Fibroblast of the aortic adventitia (primary cell): ENCODE data around the gene F8. TPM values are rescaled to one million over a fixed set of nuclear protein-coding genes. Genes with fewer than 3 reads are reported as not detected.

Experiments
- DNase-seq: peaks from one replicate; pipeline ENCODE4 v3.0.0-alpha.2; 2010; ENCODE audit warnings: low read depth
- H3K4me3 ChIP-seq: 2 replicates; pipeline ENCODE4 v1.5.1; 2011; ENCODE audit warnings: low read depth, mild to moderate bottlenecking, control low read depth, low read length, moderate library complexity
- total RNA-seq: library from RNA; depleted of rRNA; stranded (reverse); fragments of >200 nt; gene quantifications from 2 replicates; pipeline ENCODE4 v1.2.3, GENCODE V29; 2012; ENCODE audit warnings: low replicate concordance
- TF ChIP-seq, protein P1 (sequence below): IDR thresholded peaks from 2 replicates; pipeline ENCODE4 v1.5.1; 2011; ENCODE audit warnings: mild to moderate bottlenecking, low read length, control low read depth, inconsistent platforms; ENCODE audit not compliant: insufficient read depth

F8 gene
- total RNA-seq, 1 donor, result 7.8 TPM

DNA sequence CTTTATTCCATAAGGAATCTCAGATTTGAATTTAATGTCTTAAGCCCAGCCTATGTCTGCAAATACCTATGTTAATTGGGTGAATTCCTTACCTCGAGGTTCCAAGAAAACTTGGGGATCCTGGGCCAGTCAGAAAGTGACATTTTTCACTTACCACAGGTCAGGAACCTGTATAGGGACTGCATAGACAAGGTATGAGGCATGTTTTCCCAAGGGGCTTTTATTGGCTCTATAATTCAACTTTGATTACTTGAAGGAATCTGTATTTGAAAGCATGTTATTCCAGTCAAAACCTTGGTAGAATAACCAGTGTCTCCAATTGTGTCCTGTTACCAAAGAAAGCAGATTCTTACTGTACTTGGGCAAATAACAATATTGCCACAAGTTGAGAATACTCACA, 208.7 kb downstream of the F8 start:
- DNase-seq, result no peak
- H3K4me3 ChIP-seq, result no peak overlapping the region

DNA sequence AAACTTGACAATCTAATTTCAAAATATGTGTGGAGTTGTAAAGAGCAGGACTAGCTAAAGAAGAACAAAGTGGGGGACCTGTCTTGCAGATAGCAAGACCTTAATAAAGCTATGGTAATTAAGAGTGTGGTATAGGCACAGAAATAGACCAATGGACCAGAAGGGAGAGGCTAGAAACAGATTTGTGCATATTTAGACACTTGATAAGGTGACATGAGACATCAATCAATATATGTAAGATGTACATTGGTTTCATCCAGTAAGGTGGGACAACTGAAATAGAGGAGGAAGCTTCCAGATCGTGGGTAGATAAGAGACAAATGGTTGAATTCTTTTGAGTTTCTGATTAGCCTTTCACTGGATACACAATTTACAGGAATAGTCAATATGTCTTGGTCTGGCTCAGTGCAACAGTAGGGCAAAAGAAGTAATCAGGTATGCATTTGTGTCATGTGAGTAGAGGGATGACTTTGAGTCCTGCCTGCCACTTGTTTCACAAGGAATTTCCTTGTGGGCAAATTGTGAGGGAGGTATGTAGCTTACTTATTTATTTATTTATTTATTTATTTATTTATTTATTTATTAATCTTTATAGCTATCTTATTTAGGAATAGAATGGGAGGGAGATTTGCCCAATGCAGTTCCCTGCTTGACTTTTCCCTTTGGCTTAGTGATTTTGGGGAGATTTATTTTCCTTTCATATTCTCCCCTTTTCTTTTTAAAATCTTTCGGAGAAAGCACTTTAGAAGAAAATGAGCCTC, 210.0 kb downstream of the F8 start:
- H3K4me3 ChIP-seq, result no peak overlapping the region
- no peak for DNase-seq
- TF ChIP-seq, protein P1, sequence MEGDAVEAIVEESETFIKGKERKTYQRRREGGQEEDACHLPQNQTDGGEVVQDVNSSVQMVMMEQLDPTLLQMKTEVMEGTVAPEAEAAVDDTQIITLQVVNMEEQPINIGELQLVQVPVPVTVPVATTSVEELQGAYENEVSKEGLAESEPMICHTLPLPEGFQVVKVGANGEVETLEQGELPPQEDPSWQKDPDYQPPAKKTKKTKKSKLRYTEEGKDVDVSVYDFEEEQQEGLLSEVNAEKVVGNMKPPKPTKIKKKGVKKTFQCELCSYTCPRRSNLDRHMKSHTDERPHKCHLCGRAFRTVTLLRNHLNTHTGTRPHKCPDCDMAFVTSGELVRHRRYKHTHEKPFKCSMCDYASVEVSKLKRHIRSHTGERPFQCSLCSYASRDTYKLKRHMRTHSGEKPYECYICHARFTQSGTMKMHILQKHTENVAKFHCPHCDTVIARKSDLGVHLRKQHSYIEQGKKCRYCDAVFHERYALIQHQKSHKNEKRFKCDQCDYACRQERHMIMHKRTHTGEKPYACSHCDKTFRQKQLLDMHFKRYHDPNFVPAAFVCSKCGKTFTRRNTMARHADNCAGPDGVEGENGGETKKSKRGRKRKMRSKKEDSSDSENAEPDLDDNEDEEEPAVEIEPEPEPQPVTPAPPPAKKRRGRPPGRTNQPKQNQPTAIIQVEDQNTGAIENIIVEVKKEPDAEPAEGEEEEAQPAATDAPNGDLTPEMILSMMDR, result no peak

More for the DNA sequence above, 208.7 kb downstream of the F8 start:
- TF ChIP-seq, protein P1, result no peak

DNA sequence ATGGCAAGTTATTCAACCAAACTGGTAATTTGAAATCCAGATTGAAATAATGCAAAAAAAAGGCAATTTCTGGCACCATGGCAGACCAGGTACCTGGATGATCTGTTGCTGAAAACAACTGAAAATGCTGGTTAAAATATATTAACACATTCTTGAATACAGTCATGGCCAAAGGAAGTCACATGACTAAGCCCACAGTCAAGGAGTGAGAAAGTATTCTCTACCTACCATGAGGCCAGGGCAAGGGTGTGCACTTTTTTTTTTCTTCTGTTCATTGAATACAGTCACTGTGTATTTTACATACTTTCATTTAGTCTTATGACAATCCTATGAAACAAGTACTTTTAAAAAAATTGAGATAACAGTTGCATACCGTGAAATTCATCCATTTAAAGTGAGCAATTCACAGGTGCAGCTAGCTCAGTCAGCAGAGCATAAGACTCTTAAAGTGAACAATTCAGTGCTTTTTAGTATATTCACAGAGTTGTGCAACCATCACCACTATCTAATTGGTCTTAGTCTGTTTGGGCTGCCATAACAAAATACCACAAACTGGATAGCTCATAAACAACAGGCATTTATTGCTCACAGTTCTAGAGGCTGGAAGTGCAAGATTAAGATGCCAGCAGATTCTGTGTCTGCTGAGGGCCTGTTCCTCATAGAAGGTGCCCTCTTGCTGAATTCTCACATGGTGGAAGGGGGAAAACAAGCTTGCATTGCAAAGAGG, 212.4 kb downstream of the F8 start:
- H3K4me3 ChIP-seq, result no peak overlapping the region
- TF ChIP-seq, protein P1, result no peak
- DNase-seq, result peak; percentile 16

GRCh38 chrX:154806837-154807501, 215.6 kb downstream of the F8 start:
- no peak for DNase-seq
- TF ChIP-seq, protein P1, result no peak
- H3K4me3 ChIP-seq, result no peak overlapping the region

DNA sequence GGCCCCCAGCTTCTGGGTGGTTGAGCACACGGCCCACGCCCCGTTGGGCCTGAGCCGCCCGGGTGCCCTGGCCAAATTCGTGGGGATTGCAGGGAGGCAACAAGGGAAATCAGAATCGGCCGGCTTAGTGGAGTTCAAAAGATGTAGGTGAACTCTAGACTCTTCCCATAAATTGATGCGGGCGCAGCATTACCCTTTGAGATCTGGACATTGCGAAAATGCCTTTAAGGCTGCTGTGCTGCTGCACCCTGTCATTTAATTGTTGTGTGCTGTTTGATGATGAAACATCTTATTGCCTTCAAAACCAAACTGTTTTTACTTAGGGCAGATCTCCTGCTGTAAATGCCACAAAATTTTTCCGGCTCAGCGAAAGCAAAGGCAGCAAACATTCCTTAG, 216.8 kb downstream of the F8 start:
- peak; percentile 54 for DNase-seq
- TF ChIP-seq, protein P1, result no peak
- peak overlapping the region; percentile 76 for H3K4me3 ChIP-seq

DNA sequence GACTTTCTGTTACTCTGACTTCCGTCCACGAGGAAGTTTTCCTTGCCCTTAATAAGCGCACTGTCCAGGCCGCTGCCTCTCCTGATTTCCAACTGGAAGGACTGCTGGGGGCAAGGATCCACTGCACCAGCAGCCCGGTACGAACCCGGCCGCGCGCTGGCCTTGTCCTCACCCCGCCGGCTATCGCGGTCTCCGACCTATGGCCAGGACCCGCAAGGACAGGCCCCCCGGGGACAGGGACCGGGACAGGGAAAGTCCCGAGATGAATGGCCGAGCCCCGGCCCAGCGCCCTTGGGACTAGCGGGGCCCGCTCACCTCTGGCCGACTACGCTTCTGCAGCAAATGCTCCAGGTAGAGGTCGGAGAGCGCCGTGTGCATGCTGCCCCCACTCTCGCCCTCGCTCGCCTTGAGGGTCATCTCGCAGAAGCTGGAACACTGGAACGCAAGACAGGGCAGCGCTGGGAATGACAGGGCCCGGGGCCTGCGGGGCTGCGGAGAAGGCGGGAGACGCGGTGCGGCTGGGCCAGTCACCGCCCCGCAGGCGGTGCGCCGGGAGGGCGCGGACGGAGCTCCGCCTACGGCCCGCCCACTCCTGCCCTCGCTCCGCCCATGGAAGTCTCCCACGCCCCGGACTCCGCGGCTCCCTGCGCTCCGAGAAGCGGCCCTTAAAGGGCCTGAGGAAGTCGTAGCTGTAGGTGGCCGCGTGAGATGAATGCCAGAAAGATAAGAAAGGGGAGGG, 217.4 kb downstream of the F8 start, which contains the start of gene MPP1:
MPP1 (minus strand) TSS at position 529 of the 739 bp plus-strand sequence; CDS start at position 417, 112 bp downstream.
- TF ChIP-seq, protein P1, result no peak
- peak within 1 kb of the TSS; percentile 76 for H3K4me3 ChIP-seq
- peak; percentile 68 for DNase-seq
